Karpas-422 (cell line): ENCODE results near the gene SHC3. TPM values are rescaled to one million over a fixed set of nuclear protein-coding genes. Genes with fewer than 3 reads are reported as not detected.
A peak's percentile ranks its signal among the peaks of the same experiment; 100 is the strongest.

Experiments
- DNase-seq: peaks from one replicate; pipeline ENCODE4 v3.0.0-alpha.2; 2015
- H2AFZ ChIP-seq: fragments of 200-600 bp; sonication (generic); 2 replicates; pipeline ENCODE4 v1.6.1; 2014; ENCODE audit warnings: antibody characterized with exemption, low read length, mixed read lengths
- H3K27ac ChIP-seq: fragments of 200-600 bp; sonication (generic); 2 replicates; pipeline ENCODE4 v1.5.1; 2014; ENCODE audit warnings: mild to moderate bottlenecking, low read length, moderate library complexity
- H3K27me3 ChIP-seq: fragments of 200-600 bp; sonication (generic); 2 replicates; pipeline ENCODE4 v1.6.1; 2014; ENCODE audit warnings: low read length, mixed read lengths
- H3K36me3 ChIP-seq: fragments of 200-600 bp; sonication (generic); 2 replicates; pipeline ENCODE4 v1.6.1; 2014; ENCODE audit warnings: low read length, mixed read lengths; ENCODE audit not compliant: insufficient read depth
- H3K4me1 ChIP-seq: fragments of 200-600 bp; sonication (generic); 2 replicates; pipeline ENCODE4 v1.6.1; 2014; ENCODE audit warnings: mild to moderate bottlenecking, low read length, mixed read lengths
- H3K4me2 ChIP-seq: fragments of 200-600 bp; sonication (generic); 2 replicates; pipeline ENCODE4 v1.6.1; 2014; ENCODE audit warnings: low read length, low read depth, mild to moderate bottlenecking; ENCODE audit not compliant: poor library complexity, severe bottlenecking
- H3K4me3 ChIP-seq: fragments of 200-600 bp; sonication (generic); 2 replicates; pipeline ENCODE4 v1.5.1; 2014; ENCODE audit warnings: mild to moderate bottlenecking, antibody characterized with exemption, low read length, mixed read lengths
- H3K79me2 ChIP-seq: fragments of 200-600 bp; sonication (generic); 2 replicates; pipeline ENCODE4 v1.6.1; 2014; ENCODE audit warnings: mild to moderate bottlenecking, low read length, mixed read lengths
- H3K9ac ChIP-seq: fragments of 200-600 bp; sonication (generic); 2 replicates; pipeline ENCODE4 v1.6.0; 2014; ENCODE audit warnings: low read length
- H3K9me2 ChIP-seq: fragments of 200-600 bp; sonication (generic), shearing (Covaris generic); replicated peaks from 2 replicates; pipeline ENCODE4 v1.6.0; 2014; ENCODE audit warnings: mild to moderate bottlenecking, low read length, moderate library complexity; ENCODE audit not compliant: insufficient read depth
- H3K9me3 ChIP-seq: fragments of 300-700, 200-600 bp; sonication (generic); 2 replicates; pipeline ENCODE4 v1.6.1; 2014; ENCODE audit warnings: low read length, mixed read lengths
- H4K20me1 ChIP-seq: fragments of 200-600 bp; sonication (generic); 2 replicates; pipeline ENCODE4 v1.6.1; 2014; ENCODE audit warnings: mild to moderate bottlenecking, antibody characterized with exemption, low read length, low read depth; ENCODE audit not compliant: insufficient read depth
- total RNA-seq: library from RNA; depleted of rRNA; stranded (reverse); fragments of >200 nt; shearing (Covaris generic); gene quantifications from 2 replicates; pipeline ENCODE4 v1.2.3, GENCODE V29; 2014; ENCODE audit warnings: low replicate concordance

SHC3 gene
- total RNA-seq, 1 experiment from 2014 or later: not detected

- H3K27ac ChIP-seq: no peak overlapping the region
- no peak overlapping the region; the same call in 1 of the 2 replicates for H2AFZ ChIP-seq
- no peaks in the 10 kb centered on the region for H4K20me1 ChIP-seq
- H3K9me3 ChIP-seq: no peaks in the 10 kb centered on the region
- no peaks in the 10 kb centered on the region for H3K9me2 ChIP-seq
- no peaks in the 10 kb centered on the region for H3K79me2 ChIP-seq
- H3K4me3 ChIP-seq: no peak overlapping the region
- no peak overlapping the region for H3K9ac ChIP-seq
- peak; percentile 55 for DNase-seq
- no peaks in the 10 kb centered on the region for H3K36me3 ChIP-seq
- H3K4me2 ChIP-seq: no peak overlapping the region
- H3K27me3 ChIP-seq: no peaks in the 10 kb centered on the region
- peaks cover 27% of the 10 kb centered on the region for H3K4me1 ChIP-seq
Observed at GRCh38 chr9:89008744-89009545, 169.7 kb downstream of the SHC3 start.

GRCh38 chr9:89008055-89008743 lies 170.4 kb downstream of the SHC3 start:
- H3K36me3 ChIP-seq: no peaks in the 10 kb centered on the region
- no peaks in the 10 kb centered on the region for H3K9me3 ChIP-seq
- no peak for DNase-seq
- no peaks in the 10 kb centered on the region for H3K79me2 ChIP-seq
- H3K27me3 ChIP-seq: no peaks in the 10 kb centered on the region
- peaks cover 27% of the 10 kb centered on the region for H3K4me1 ChIP-seq
- H3K4me3 ChIP-seq: no peak overlapping the region
- H3K9me2 ChIP-seq: no peaks in the 10 kb centered on the region
- H3K9ac ChIP-seq: no peak overlapping the region
- H3K27ac ChIP-seq: no peak overlapping the region
- no peaks in the 10 kb centered on the region for H4K20me1 ChIP-seq
- H2AFZ ChIP-seq: no peak overlapping the region; the same call in 1 of the 2 replicates
- no peak overlapping the region for H3K4me2 ChIP-seq

- Histone ChIP-seq H3K4me1 (peaks cover 27% of the 10 kb centered on the region), H3K36me3 (no peaks in the 10 kb centered on the region), H3K79me2 (no peaks in the 10 kb centered on the region), H3K9ac (no peak overlapping the region), H4K20me1 (no peaks in the 10 kb centered on the region), H3K9me2 (no peaks in the 10 kb centered on the region), H3K9me3 (no peaks in the 10 kb centered on the region), H3K27me3 (no peaks in the 10 kb centered on the region), H2AFZ (no peak overlapping the region), H3K4me2 (no peak overlapping the region), H3K27ac (no peak overlapping the region), H3K4me3 (no peak overlapping the region)
- no peak for DNase-seq
Observed at GRCh38 chr9:89006996-89007967, 171.3 kb downstream of the SHC3 start.

GRCh38 chr9:89006267-89006666 lies 172.4 kb downstream of the SHC3 start:
- H3K27ac ChIP-seq: no peak overlapping the region
- H3K79me2 ChIP-seq: no peaks in the 10 kb centered on the region
- no peak overlapping the region for H3K4me3 ChIP-seq
- DNase-seq: peak; percentile 62
- H3K4me1 ChIP-seq: peaks cover 27% of the 10 kb centered on the region
- H3K27me3 ChIP-seq: no peaks in the 10 kb centered on the region
- no peaks in the 10 kb centered on the region for H3K9me3 ChIP-seq
- H3K9ac ChIP-seq: no peak overlapping the region
- no peaks in the 10 kb centered on the region for H4K20me1 ChIP-seq
- H2AFZ ChIP-seq: no peak overlapping the region
- no peaks in the 10 kb centered on the region for H3K9me2 ChIP-seq
- no peak overlapping the region for H3K4me2 ChIP-seq
- no peaks in the 10 kb centered on the region for H3K36me3 ChIP-seq

- H3K36me3 ChIP-seq: no peaks in the 10 kb centered on the region
- H3K9me2 ChIP-seq: no peaks in the 10 kb centered on the region
- H3K79me2 ChIP-seq: no peaks in the 10 kb centered on the region
- H2AFZ ChIP-seq: no peak overlapping the region
- H3K27ac ChIP-seq: no peak overlapping the region
- H3K9ac ChIP-seq: no peak overlapping the region
- H3K4me2 ChIP-seq: no peak overlapping the region
- no peaks in the 10 kb centered on the region for H4K20me1 ChIP-seq
- no peak for DNase-seq
- H3K4me1 ChIP-seq: peaks cover 27% of the 10 kb centered on the region
- H3K4me3 ChIP-seq: no peak overlapping the region
- H3K9me3 ChIP-seq: no peaks in the 10 kb centered on the region
- H3K27me3 ChIP-seq: no peaks in the 10 kb centered on the region
Observed at GRCh38 chr9:89005323-89005722, 173.3 kb downstream of the SHC3 start.

GRCh38 chr9:89002987-89003386 lies 175.6 kb downstream of the SHC3 start:
- H4K20me1 ChIP-seq: no peaks in the 10 kb centered on the region
- no peaks in the 10 kb centered on the region for H3K9me3 ChIP-seq
- no peak for DNase-seq
- H3K27me3 ChIP-seq: no peaks in the 10 kb centered on the region
- H3K36me3 ChIP-seq: no peaks in the 10 kb centered on the region
- no peak overlapping the region for H3K4me2 ChIP-seq
- no peak overlapping the region for H3K9ac ChIP-seq
- H3K4me1 ChIP-seq: peaks cover 17% of the 10 kb centered on the region
- no peaks in the 10 kb centered on the region for H3K9me2 ChIP-seq
- H3K27ac ChIP-seq: no peak overlapping the region
- no peaks in the 10 kb centered on the region for H3K79me2 ChIP-seq
- no peak overlapping the region for H2AFZ ChIP-seq
- H3K4me3 ChIP-seq: no peak overlapping the region

GRCh38 chr9:89001917-89002540 lies 176.6 kb downstream of the SHC3 start:
- no peaks in the 10 kb centered on the region for H3K36me3 ChIP-seq

More at GRCh38 chr9:89001917-89002540, 176.6 kb downstream of the SHC3 start:
- no peak overlapping the region for H3K27ac ChIP-seq
- no peaks in the 10 kb centered on the region for H3K9me2 ChIP-seq
- H2AFZ ChIP-seq: no peak overlapping the region
- H3K79me2 ChIP-seq: no peaks in the 10 kb centered on the region
- H3K9me3 ChIP-seq: no peaks in the 10 kb centered on the region
- no peak overlapping the region for H3K9ac ChIP-seq
- no peaks in the 10 kb centered on the region for H4K20me1 ChIP-seq
- DNase-seq: no peak
- peaks cover 12% of the 10 kb centered on the region for H3K4me1 ChIP-seq
- no peak overlapping the region for H3K4me3 ChIP-seq
- no peaks in the 10 kb centered on the region for H3K27me3 ChIP-seq
- no peak overlapping the region for H3K4me2 ChIP-seq
